Fibroblast of the aortic adventitia (primary cell): ENCODE measurements around the gene EFNB2. TPM values are rescaled to one million over a fixed set of nuclear protein-coding genes. Genes with fewer than 3 reads are reported as not detected.

Source experiments
- DNase-seq: peaks from one replicate; pipeline ENCODE4 v3.0.0-alpha.2; 2010; ENCODE audit warnings: low read depth
- H3K4me3 ChIP-seq: 2 replicates; pipeline ENCODE4 v1.5.1; 2011; ENCODE audit warnings: low read depth, mild to moderate bottlenecking, control low read depth, low read length, moderate library complexity
- CTCF ChIP-seq: IDR thresholded peaks from 2 replicates; pipeline ENCODE4 v1.5.1; 2011; ENCODE audit warnings: mild to moderate bottlenecking, low read length, control low read depth, inconsistent platforms; ENCODE audit not compliant: insufficient read depth
- total RNA-seq: library from RNA; depleted of rRNA; stranded (reverse); fragments of >200 nt; gene quantifications from 2 replicates; pipeline ENCODE4 v1.2.3, GENCODE V29; 2012; ENCODE audit warnings: low replicate concordance

Gene EFNB2
- total RNA-seq = 3.4 and 5.5 TPM in 2 replicates

GRCh38 chr13:106535552-106536243 is at the start of gene EFNB2:
EFNB2 (minus strand) TSS chr13:106535662; CDS start chr13:106534964, 698 bp downstream.
- H3K4me3 ChIP-seq = peak within 1 kb of the TSS; percentile 75
- no peak for TF ChIP-seq CTCF
- DNase-seq = peak; percentile 81

GRCh38 chr13:106581225-106581624 is 45.8 kb upstream of the EFNB2 start:
- H3K4me3 ChIP-seq = no peak overlapping the region
- DNase-seq = no peak
- no peak for TF ChIP-seq CTCF

- no peak overlapping the region for H3K4me3 ChIP-seq
- DNase-seq = no peak
- TF ChIP-seq CTCF = no peak
Measured at GRCh38 chr13:106575896-106576295, 40.4 kb upstream of the EFNB2 start.

- no peak for TF ChIP-seq CTCF
- peak; percentile 74 for DNase-seq
- H3K4me3 ChIP-seq = no peak overlapping the region
Measured at GRCh38 chr13:106573868-106574267, 38.4 kb upstream of the EFNB2 start.

- TF ChIP-seq CTCF = no peak
- DNase-seq = peak; percentile 82
- H3K4me3 ChIP-seq = no peak overlapping the region
Measured at GRCh38 chr13:106573284-106573846, 37.9 kb upstream of the EFNB2 start.

GRCh38 chr13:106570299-106570852 is 34.9 kb upstream of the EFNB2 start:
- peak; percentile 68 for DNase-seq
- TF ChIP-seq CTCF = no peak
- H3K4me3 ChIP-seq = no peak overlapping the region
